Osteoblast (primary cell): Measurements from ENCODE around the gene APOH. TPM values are rescaled to one million over a fixed set of nuclear protein-coding genes. Genes with fewer than 3 reads are reported as not detected.

Experiments used
- DNase-seq: peaks from one replicate; pipeline ENCODE4 v3.0.0; 2011; ENCODE audit warnings: low spot score, mixed read lengths; ENCODE audit not compliant: insufficient read length; ENCODE audit errors: missing footprints
- H2AFZ ChIP-seq: 2 replicates; pipeline ENCODE4 v1.6.0; 2011; ENCODE audit warnings: mild to moderate bottlenecking, low read length
- H3K27ac ChIP-seq: 2 replicates; pipeline ENCODE4 v1.5.1; 2011; ENCODE audit warnings: mild to moderate bottlenecking, low read depth, low read length, moderate library complexity
- H3K27me3 ChIP-seq: 2 replicates; pipeline ENCODE4 v1.6.0; 2012; ENCODE audit warnings: mild to moderate bottlenecking, control low read depth, inconsistent platforms, low read length, moderate library complexity; ENCODE audit not compliant: insufficient read depth
- H3K36me3 ChIP-seq: 2 replicates; pipeline ENCODE4 v1.5.1; 2011; ENCODE audit warnings: mild to moderate bottlenecking, low read length, control low read depth, moderate library complexity; ENCODE audit not compliant: insufficient read depth
- H3K4me1 ChIP-seq: 2 replicates; pipeline ENCODE4 v1.5.1; 2011; ENCODE audit warnings: mild to moderate bottlenecking, low read length, control low read depth, moderate library complexity; ENCODE audit not compliant: insufficient read depth
- H3K4me2 ChIP-seq: 2 replicates; pipeline ENCODE4 v1.6.0; 2011; ENCODE audit warnings: mild to moderate bottlenecking, low read length; ENCODE audit not compliant: insufficient read depth
- H3K4me3 ChIP-seq: fragments of 200-600 bp; sonication (generic); 3 replicates; pipeline ENCODE4 v1.5.1; 2012; ENCODE audit warnings: mild to moderate bottlenecking, low read length, inconsistent platforms; ENCODE audit not compliant: insufficient read depth
- H3K79me2 ChIP-seq: 2 replicates; pipeline ENCODE4 v1.6.0; 2012; ENCODE audit warnings: mild to moderate bottlenecking, low read length, control low read depth, inconsistent platforms; ENCODE audit not compliant: insufficient read depth
- H3K9me3 ChIP-seq: 2 replicates; pipeline ENCODE4 v1.5.1; 2011; ENCODE audit warnings: low read depth, low read length, control low read depth
- H4K20me1 ChIP-seq: 2 replicates; pipeline ENCODE4 v1.6.0; 2012; ENCODE audit warnings: mild to moderate bottlenecking, low read length, control low read depth; ENCODE audit not compliant: insufficient read depth
- total RNA-seq: library from RNA; depleted of rRNA; stranded (reverse); fragments of >200 nt; gene quantifications from 2 replicates; pipeline ENCODE4 v1.2.3, GENCODE V29; 2012
- TF ChIP-seq, protein P1 (sequence below): IDR thresholded peaks from 2 replicates; pipeline ENCODE4 v1.5.1; 2011; ENCODE audit warnings: mild to moderate bottlenecking, low read depth, low read length, moderate library complexity; ENCODE audit errors: extremely low read depth

APOH gene
- total RNA-seq, 1 donor = not detected

DNA sequence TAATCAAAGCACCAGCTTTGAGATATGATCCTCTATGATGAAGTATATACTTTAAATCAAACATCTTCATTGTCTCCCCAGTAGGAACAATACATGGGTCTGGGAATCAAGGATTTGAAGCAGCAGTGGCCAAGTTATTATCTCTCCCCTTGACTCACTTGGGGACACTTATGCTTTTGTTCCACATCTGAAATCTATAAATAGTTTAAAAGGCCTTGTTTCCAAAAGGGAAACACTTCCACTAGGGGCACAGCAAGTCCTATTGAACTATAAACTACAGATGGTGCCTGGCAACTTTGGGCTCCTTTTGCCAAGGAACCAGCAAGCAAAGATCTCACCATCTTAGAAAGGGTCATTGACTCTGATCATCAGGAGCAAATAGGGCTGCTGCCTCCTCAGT is 21.3 kb downstream of the APOH start:
- Histone ChIP-seq H3K4me2 (no peak overlapping the region), H3K27ac (no peak overlapping the region), H2AFZ (no peak overlapping the region), H3K36me3 (no peaks in the 10 kb centered on the region), H3K4me1 (no peaks in the 10 kb centered on the region), H3K4me3 (no peak overlapping the region), H4K20me1 (no peaks in the 10 kb centered on the region), H3K79me2 (no peaks in the 10 kb centered on the region), H3K9me3 (no peaks in the 10 kb centered on the region), H3K27me3 (peaks cover 5% of the 10 kb centered on the region)
- TF ChIP-seq, protein P1, sequence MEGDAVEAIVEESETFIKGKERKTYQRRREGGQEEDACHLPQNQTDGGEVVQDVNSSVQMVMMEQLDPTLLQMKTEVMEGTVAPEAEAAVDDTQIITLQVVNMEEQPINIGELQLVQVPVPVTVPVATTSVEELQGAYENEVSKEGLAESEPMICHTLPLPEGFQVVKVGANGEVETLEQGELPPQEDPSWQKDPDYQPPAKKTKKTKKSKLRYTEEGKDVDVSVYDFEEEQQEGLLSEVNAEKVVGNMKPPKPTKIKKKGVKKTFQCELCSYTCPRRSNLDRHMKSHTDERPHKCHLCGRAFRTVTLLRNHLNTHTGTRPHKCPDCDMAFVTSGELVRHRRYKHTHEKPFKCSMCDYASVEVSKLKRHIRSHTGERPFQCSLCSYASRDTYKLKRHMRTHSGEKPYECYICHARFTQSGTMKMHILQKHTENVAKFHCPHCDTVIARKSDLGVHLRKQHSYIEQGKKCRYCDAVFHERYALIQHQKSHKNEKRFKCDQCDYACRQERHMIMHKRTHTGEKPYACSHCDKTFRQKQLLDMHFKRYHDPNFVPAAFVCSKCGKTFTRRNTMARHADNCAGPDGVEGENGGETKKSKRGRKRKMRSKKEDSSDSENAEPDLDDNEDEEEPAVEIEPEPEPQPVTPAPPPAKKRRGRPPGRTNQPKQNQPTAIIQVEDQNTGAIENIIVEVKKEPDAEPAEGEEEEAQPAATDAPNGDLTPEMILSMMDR = no peak
- DNase-seq = no peak

DNA sequence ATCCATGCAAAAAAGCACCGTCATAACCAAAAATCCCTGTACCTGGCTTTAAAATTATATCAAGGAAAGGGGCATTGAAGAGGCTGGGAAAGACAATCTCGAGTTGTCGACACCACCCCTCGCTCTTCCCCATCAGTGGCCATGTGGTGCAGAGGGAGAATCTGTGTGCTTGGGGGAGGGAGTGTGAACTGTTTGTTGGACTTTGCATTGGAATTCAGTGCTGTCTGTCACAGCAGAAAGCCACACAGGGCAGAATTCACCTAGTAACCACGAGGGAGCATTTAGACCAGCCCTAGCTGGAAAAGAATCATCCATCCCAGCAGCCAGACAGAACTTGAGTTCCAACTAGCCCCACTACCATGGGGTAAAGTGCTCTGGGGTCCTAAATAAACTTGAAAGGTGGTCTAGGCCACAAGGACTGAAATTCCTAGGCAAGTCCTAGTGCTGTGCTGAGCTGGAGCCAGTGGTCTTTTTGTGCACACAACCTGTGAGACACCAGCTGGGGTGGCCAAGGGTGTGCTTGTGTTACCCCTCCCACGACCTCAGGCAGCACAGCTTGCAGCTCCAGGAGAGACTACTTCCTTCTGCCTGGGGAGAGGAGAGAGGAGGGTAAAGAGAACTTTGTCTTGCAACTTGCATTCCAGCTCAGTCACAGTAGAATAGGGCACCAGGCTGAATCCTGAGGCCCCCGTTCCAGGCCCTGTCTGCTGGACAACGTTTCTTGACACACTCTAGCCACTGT is 25.8 kb downstream of the APOH start:
- H3K36me3 ChIP-seq = no peaks in the 10 kb centered on the region
- TF ChIP-seq, protein P1 = no peak
- no peak for DNase-seq
- no peak overlapping the region for H2AFZ ChIP-seq
- H3K27ac ChIP-seq = no peak overlapping the region
- H3K4me3 ChIP-seq = no peak overlapping the region
- peaks cover 5% of the 10 kb centered on the region for H3K4me1 ChIP-seq
- no peaks in the 10 kb centered on the region for H4K20me1 ChIP-seq
- H3K79me2 ChIP-seq = no peaks in the 10 kb centered on the region
- no peak overlapping the region for H3K4me2 ChIP-seq
- H3K27me3 ChIP-seq = no peaks in the 10 kb centered on the region
- H3K9me3 ChIP-seq = no peaks in the 10 kb centered on the region

DNA sequence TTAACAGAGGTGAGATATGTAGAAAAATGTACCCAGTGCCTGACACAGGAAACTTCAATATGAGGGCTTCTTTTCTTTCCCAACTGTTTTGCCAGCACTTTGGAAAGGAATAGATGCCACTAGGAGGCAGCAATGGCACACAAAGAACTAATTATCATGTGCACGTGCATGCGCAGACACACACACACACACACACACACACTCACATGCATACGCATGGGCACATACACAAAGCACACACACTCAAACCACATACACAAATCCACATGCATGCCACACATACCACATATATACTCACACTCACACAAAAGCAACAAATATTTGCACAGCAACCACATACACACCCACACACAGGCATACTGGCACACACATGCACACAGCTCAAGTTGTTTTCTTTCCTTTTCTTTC is 28.5 kb downstream of the APOH start:
- no peaks in the 10 kb centered on the region for H3K27me3 ChIP-seq
- H3K4me2 ChIP-seq = peak overlapping the region; percentile 41
- H3K79me2 ChIP-seq = no peaks in the 10 kb centered on the region
- no peak overlapping the region for H2AFZ ChIP-seq
- no peaks in the 10 kb centered on the region for H3K9me3 ChIP-seq
- H4K20me1 ChIP-seq = no peaks in the 10 kb centered on the region
- peak; percentile 73 for DNase-seq
- H3K4me3 ChIP-seq = no peak overlapping the region
- H3K36me3 ChIP-seq = no peaks in the 10 kb centered on the region
- H3K27ac ChIP-seq = no peak overlapping the region
- H3K4me1 ChIP-seq = peaks cover 5% of the 10 kb centered on the region
- TF ChIP-seq, protein P1 = peak; percentile 85

DNA sequence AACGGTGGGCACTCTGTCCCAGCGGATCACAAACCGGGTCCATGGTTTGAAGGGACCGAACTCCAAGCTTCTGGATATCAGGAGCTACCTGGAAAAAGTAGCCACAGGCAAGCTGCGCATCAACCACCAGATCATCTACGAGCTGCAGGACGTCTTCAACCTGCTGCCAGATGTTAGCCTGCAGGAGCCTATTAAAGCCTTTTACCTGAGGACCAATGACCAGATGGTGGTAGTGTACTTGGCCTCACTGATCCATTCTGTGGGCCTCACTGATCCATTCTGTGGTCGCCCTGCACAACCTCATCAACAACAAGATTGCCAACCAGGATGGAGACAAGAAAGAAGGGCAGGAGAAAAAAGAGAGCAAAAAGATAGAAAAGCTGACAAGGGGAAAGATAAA is 31.0 kb downstream of the APOH start:
- no peak overlapping the region for H2AFZ ChIP-seq
- H3K36me3 ChIP-seq = no peaks in the 10 kb centered on the region
- H3K4me2 ChIP-seq = no peak overlapping the region
- TF ChIP-seq, protein P1 = no peak
- H3K27ac ChIP-seq = no peak overlapping the region
- H3K27me3 ChIP-seq = no peaks in the 10 kb centered on the region
- DNase-seq = no peak
- peaks cover 5% of the 10 kb centered on the region for H3K4me1 ChIP-seq
- no peak overlapping the region for H3K4me3 ChIP-seq
- H3K9me3 ChIP-seq = no peaks in the 10 kb centered on the region
- H4K20me1 ChIP-seq = no peaks in the 10 kb centered on the region
- no peaks in the 10 kb centered on the region for H3K79me2 ChIP-seq
